Measurements from ENCODE around the gene PCBD2. TPM values are rescaled to one million over a fixed set of nuclear protein-coding genes. Genes with fewer than 3 reads are reported as not detected.

PCBD2 gene
- total RNA-seq, 3 donors from 2014 or later = 14.0 to 21.1 (median 15.9) TPM

- no peak for TF ChIP-seq CTCF (IDR thresholded peaks at IDR 0.05)
- no peak for DNase-seq
- intact Hi-C loops (cut with DNase I, micrococcal nuclease) = no loop called here
- no peak overlapping the region for H3K4me3 ChIP-seq
- no peaks in the 10 kb centered on the region for H3K36me3 ChIP-seq (ENCODE audit: low read depth)
- no peaks in the 10 kb centered on the region for H3K4me1 ChIP-seq (ENCODE audit: low read depth)
- peaks cover 5% of the 10 kb centered on the region for H3K9me3 ChIP-seq
- no peak for ATAC-seq
These were observed 44.4 kb downstream of the PCBD2 start for GRCh38 chr5:134949316-134949715.

- DNase-seq = no peak
- Histone ChIP-seq H3K4me3 (no peak overlapping the region), H3K4me1 (ENCODE audit: low read depth) (no peaks in the 10 kb centered on the region), H3K36me3 (ENCODE audit: low read depth) (no peaks in the 10 kb centered on the region), H3K9me3 (peaks cover 11% of the 10 kb centered on the region)
- peak; percentile 68 for ATAC-seq
- intact Hi-C loops (cut with DNase I, micrococcal nuclease) = no loop called here
- no peak for TF ChIP-seq CTCF (IDR thresholded peaks at IDR 0.05)
These were observed 53.1 kb downstream of the PCBD2 start for GRCh38 chr5:134957920-134958608.

GRCh38 chr5:134958755-134959154 lies 53.8 kb downstream of the PCBD2 start:
- no peak for TF ChIP-seq CTCF (IDR thresholded peaks at IDR 0.05)
- Histone ChIP-seq H3K9me3 (peaks cover 11% of the 10 kb centered on the region), H3K36me3 (ENCODE audit: low read depth) (no peaks in the 10 kb centered on the region), H3K4me3 (no peak overlapping the region), H3K4me1 (ENCODE audit: low read depth) (no peaks in the 10 kb centered on the region)
- intact Hi-C loops (cut with DNase I, micrococcal nuclease) = no loop called here
- DNase-seq = no peak
- ATAC-seq = peak; percentile 51

- no peaks in the 10 kb centered on the region for H3K4me1 ChIP-seq (ENCODE audit: low read depth)
- TF ChIP-seq CTCF (IDR thresholded peaks at IDR 0.05) = no peak
- DNase-seq (no peak), ATAC-seq (no peak)
- intact Hi-C loops (cut with DNase I, micrococcal nuclease) = no loop called here
- no peaks in the 10 kb centered on the region for H3K36me3 ChIP-seq (ENCODE audit: low read depth)
- no peak overlapping the region for H3K4me3 ChIP-seq
- no peaks in the 10 kb centered on the region for H3K9me3 ChIP-seq
These were observed 58.2 kb downstream of the PCBD2 start for GRCh38 chr5:134963098-134963497.

- Histone ChIP-seq H3K4me1 (ENCODE audit: low read depth) (no peaks in the 10 kb centered on the region), H3K36me3 (ENCODE audit: low read depth) (no peaks in the 10 kb centered on the region), H3K4me3 (no peak overlapping the region), H3K9me3 (no peaks in the 10 kb centered on the region)
- DNase-seq (no peak), ATAC-seq (no peak)
- TF ChIP-seq CTCF (IDR thresholded peaks at IDR 0.05) = no peak
- intact Hi-C loops (cut with DNase I, micrococcal nuclease) = no loop called here
These were observed 59.7 kb downstream of the PCBD2 start for GRCh38 chr5:134964359-134965270.

Data from mucosa of descending colon (tissue), 3 donors.